Effector memory CD4-positive, alpha-beta T cell (primary cell): Measurements from ENCODE around the gene ROR2.

Source experiments
- DNase-seq, 3 donors: peaks; one replicate each; pipeline ENCODE4 v3.0.0-alpha.2; 2020
- H3K27ac ChIP-seq: 2 replicates; pipeline ENCODE4 v1.7.0; 2013; ENCODE audit warnings: mild to moderate bottlenecking, low read length, moderate library complexity; ENCODE audit not compliant: insufficient read depth, poor library complexity, severe bottlenecking
- H3K27me3 ChIP-seq: replicated peaks from 2 replicates; pipeline ENCODE4 v1.7.0; 2013; ENCODE audit warnings: mild to moderate bottlenecking, low read length; ENCODE audit not compliant: insufficient read depth, control insufficient read depth, poor library complexity, severe bottlenecking
- H3K36me3 ChIP-seq: 2 replicates; pipeline ENCODE4 v1.7.0; 2013; ENCODE audit warnings: mild to moderate bottlenecking, low read length, moderate library complexity; ENCODE audit not compliant: control insufficient read depth, insufficient read depth
- H3K4me1 ChIP-seq: 2 replicates; pipeline ENCODE4 v1.7.0; 2013; ENCODE audit warnings: low read length, mild to moderate bottlenecking; ENCODE audit not compliant: control insufficient read depth, insufficient read depth, poor library complexity, severe bottlenecking
- H3K4me3 ChIP-seq: 2 replicates; pipeline ENCODE4 v1.7.0; 2013; ENCODE audit warnings: low read length, low read depth, mild to moderate bottlenecking; ENCODE audit not compliant: insufficient read depth, poor library complexity, severe bottlenecking
- H3K9me3 ChIP-seq: 2 replicates; pipeline ENCODE4 v1.7.0; 2013; ENCODE audit warnings: mild to moderate bottlenecking, low read length, moderate library complexity; ENCODE audit not compliant: control insufficient read depth

The ROR2 gene

DNA sequence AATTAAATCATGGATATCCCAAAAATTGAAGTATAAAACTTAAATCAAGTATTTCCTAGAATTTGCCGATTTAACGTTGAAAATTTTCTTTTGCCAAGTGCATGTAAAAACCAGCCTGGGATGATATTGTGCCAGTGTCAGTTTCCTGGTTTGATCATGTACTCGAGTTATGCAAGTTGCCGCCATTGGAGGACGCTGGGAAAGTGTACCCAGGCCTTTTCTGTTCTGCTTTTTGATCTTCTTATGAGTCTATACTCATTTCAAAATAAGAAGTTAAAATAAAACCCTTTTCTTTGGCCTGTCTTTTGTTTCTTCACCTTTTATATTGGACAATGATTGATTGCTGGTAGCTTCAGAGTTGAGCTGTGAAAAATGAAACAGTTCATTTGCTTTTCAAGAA lies 433.3 kb downstream of the ROR2 start:
- no peaks in the 10 kb centered on the region for H3K36me3 ChIP-seq
- H3K4me3 ChIP-seq: no peak overlapping the region
- H3K4me1 ChIP-seq: no peaks in the 10 kb centered on the region
- H3K27ac ChIP-seq: no peak overlapping the region
- H3K27me3 ChIP-seq: no peaks in the 10 kb centered on the region
- no peak for DNase-seq
- no peaks in the 10 kb centered on the region for H3K9me3 ChIP-seq

DNA sequence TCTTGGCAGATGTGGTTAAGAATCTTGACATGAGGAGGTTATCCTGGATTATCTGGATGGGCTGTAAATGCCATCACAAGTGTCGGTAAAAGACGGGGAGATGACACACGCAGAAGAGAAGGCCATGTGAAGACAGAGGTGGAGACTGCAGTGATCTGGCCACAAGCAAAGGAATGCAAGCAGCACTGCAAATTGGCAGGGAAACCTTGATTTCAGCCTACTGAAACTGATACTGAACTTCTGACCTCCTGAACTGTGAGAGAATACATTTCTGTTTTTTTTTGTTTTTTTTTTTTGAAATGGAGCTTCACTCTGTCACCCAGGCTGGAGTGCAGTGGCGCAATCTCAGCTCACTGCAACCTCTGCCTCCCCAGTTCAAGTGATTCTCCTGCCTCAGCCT lies 433.9 kb downstream of the ROR2 start:
- no peak overlapping the region for H3K4me3 ChIP-seq
- H3K27me3 ChIP-seq: no peaks in the 10 kb centered on the region
- no peak for DNase-seq
- no peak overlapping the region for H3K27ac ChIP-seq
- H3K36me3 ChIP-seq: no peaks in the 10 kb centered on the region
- no peaks in the 10 kb centered on the region for H3K9me3 ChIP-seq
- no peaks in the 10 kb centered on the region for H3K4me1 ChIP-seq

GRCh38 chr9:91515074-91515687 lies 434.8 kb downstream of the ROR2 start:
- DNase-seq: no peak

More at GRCh38 chr9:91515074-91515687, 434.8 kb downstream of the ROR2 start:
- no peak overlapping the region for H3K27ac ChIP-seq
- no peak overlapping the region for H3K4me3 ChIP-seq
- H3K4me1 ChIP-seq: no peaks in the 10 kb centered on the region
- no peaks in the 10 kb centered on the region for H3K27me3 ChIP-seq
- H3K36me3 ChIP-seq: no peaks in the 10 kb centered on the region
- no peaks in the 10 kb centered on the region for H3K9me3 ChIP-seq
